Sigmoid colon (tissue), 4 donors: ENCODE results near the gene AVPR1B.

Experiments used
- CTCF ChIP-seq, 4 experiments: fragments of 450-650 bp in 3 of 4; fragments of 200-600 bp in 1 of 4; IDR thresholded peaks; one replicate each; pipeline ENCODE4 v1.5.1; 2016 to 2019; ENCODE audit warnings: antibody characterized with exemption in 4 of 4, mild to moderate bottlenecking in 3 of 4, moderate library complexity in 2 of 4
- EP300 ChIP-seq, 4 donors: sonication (generic); formaldehyde crosslinking; IDR thresholded peaks; one replicate each; pipeline ENCODE4 v1.6.1; 2017; ENCODE audit warnings: antibody characterized with exemption in 4 of 4
- POLR2A ChIP-seq, 2 donors: fragments of 450-650 bp; IDR thresholded peaks; one replicate each; pipeline ENCODE4 v1.6.1; 2016; ENCODE audit warnings: antibody characterized with exemption in 2 of 2, mild to moderate bottlenecking in 2 of 2, moderate library complexity in 2 of 2

- TF ChIP-seq POLR2A (IDR thresholded peaks at IDR 0.05) (no peak), CTCF (IDR thresholded peaks at IDR 0.05) (no peak), EP300 (IDR thresholded peaks at IDR 0.05) (peak in 1 of 4 donors; percentile 22)
Observed at GRCh38 chr1:206067486-206068227, 49.5 kb downstream of the AVPR1B start.
